NCI-H146 treated with DMSO at 0.1 percent for 48 hours (cell line): ENCODE results near the gene MTF1.
A peak's percentile ranks its signal among the peaks of the same experiment; 100 is the strongest.

Source experiments
- DNase-seq: peaks from one replicate; lab custom pipeline; 2025; ENCODE audit not compliant: unreplicated experiment; lab: John Stamatoyannopoulos, UW

The MTF1 gene

GRCh38 chr1:37831809-37832208 lies 27.6 kb downstream of the MTF1 start:
- no peak for DNase-seq

GRCh38 chr1:37831109-37831508 lies 28.3 kb downstream of the MTF1 start:
- DNase-seq = no peak

- no peak for DNase-seq
These were observed 30.9 kb downstream of the MTF1 start for GRCh38 chr1:37828410-37829074.

- no peak for DNase-seq
These were observed 33.9 kb downstream of the MTF1 start for GRCh38 chr1:37825506-37825905.

GRCh38 chr1:37824001-37824400 lies 35.4 kb downstream of the MTF1 start:
- DNase-seq = no peak

- no peak for DNase-seq
These were observed 36.2 kb downstream of the MTF1 start for GRCh38 chr1:37822906-37823815.

GRCh38 chr1:37821481-37821880 lies 37.9 kb downstream of the MTF1 start:
- no peak for DNase-seq

GRCh38 chr1:37817481-37817880 lies 41.9 kb downstream of the MTF1 start:
- DNase-seq = no peak

- no peak for DNase-seq
These were observed 45.1 kb downstream of the MTF1 start for GRCh38 chr1:37814252-37814651.

- no peak for DNase-seq
These were observed 45.8 kb downstream of the MTF1 start for GRCh38 chr1:37813529-37814145.

- DNase-seq = peak; percentile 20
These were observed 48.3 kb downstream of the MTF1 start for GRCh38 chr1:37811027-37811655.

- no peak for DNase-seq
These were observed 49.5 kb downstream of the MTF1 start for GRCh38 chr1:37809942-37810341.

- DNase-seq = no peak
These were observed 50.7 kb downstream of the MTF1 start for GRCh38 chr1:37808369-37809319.

GRCh38 chr1:37807555-37808368 lies 51.6 kb downstream of the MTF1 start, which contains the start of the genes C1orf122 and YRDC:
C1orf122 (plus strand) TSS chr1:37807790; CDS start chr1:37808405, 615 bp downstream.
YRDC (minus strand) TSS chr1:37808208; CDS start chr1:37808180, 28 bp downstream.
- DNase-seq = peak; percentile 73

GRCh38 chr1:37807220-37807554 lies 52.2 kb downstream of the MTF1 start:
- no peak for DNase-seq

- DNase-seq = no peak
These were observed 57.0 kb downstream of the MTF1 start for GRCh38 chr1:37802439-37802838.

GRCh38 chr1:37797750-37798345 lies 61.5 kb downstream of the MTF1 start:
- no peak for DNase-seq

GRCh38 chr1:37795340-37796125 lies 63.9 kb downstream of the MTF1 start:
- DNase-seq = no peak
